ENCODE data around the gene KRTAP5-3. TPM values are rescaled to one million over a fixed set of nuclear protein-coding genes. Genes with fewer than 3 reads are reported as not detected.
"Not testable (repeated sequence)": the region's sequence is repeated elsewhere in the genome, so short reads cannot be mapped to it uniquely, and the experiment has no call there.

Gene KRTAP5-3
- total and polyA plus RNA-seq, 2 of the 13 experiments (the other 11 are each of a cell fraction or from before 2014, with no cell fraction given), result not detected

- H4K20me1 ChIP-seq (ENCODE audit: insufficient read depth, low read length), result 0 out of 2 replicates have a peak, but pooled peaks cover 4% of the 10 kb centered on the region
- ChIA-PET CTCF (ENCODE audit: low intra/inter-chr PET ratio, low total read pairs) (no interaction called here), POLR2A (no interaction called here)
- peaks cover 8% of the 10 kb centered on the region for H3K9me3 ChIP-seq (ENCODE audit: low read length)
- BruUV-seq (replicated peaks), result no TSS peak
- no peak overlapping the region for H3K4me3 ChIP-seq (replicated peaks in 1 of 3; ENCODE audit: insufficient read depth in 1 of 3, low read depth in 2 of 3, low read length in 3 of 3)
- H3K4me2 ChIP-seq (ENCODE audit: low read depth, low read length), result no peak overlapping the region
- H3K4me1 ChIP-seq (ENCODE audit: insufficient read depth, low read length), result peaks cover 15% of the 10 kb centered on the region
- H3K79me2 ChIP-seq (ENCODE audit: insufficient read depth, low read length), result no peaks in the 10 kb centered on the region
- peaks cover 1 to 17% of the 10 kb centered on the region in 2 experiments; a peak in 3 of 5 replicates for H3K27me3 ChIP-seq (ENCODE audit: control insufficient read depth in 1 of 2, insufficient read depth in 2 of 2, low read length in 2 of 2)
- in situ Hi-C loops (cut with HindIII; ENCODE audit: extremely low pct_ligation_motif_present, low pct_unique_long_range_greater_than_20kb) (no loop called here), intact Hi-C loops (cut with micrococcal nuclease; ENCODE audit: unreplicated experiment) (no loop called here)
- H2AFZ ChIP-seq (ENCODE audit: low read length), result no peak overlapping the region
- no peak overlapping the region for H3K9ac ChIP-seq (ENCODE audit: insufficient read depth, low read depth, low read length)
- ATAC-seq, result no peak
- H3K36me3 ChIP-seq (replicated peaks in 1 of 2; ENCODE audit: control insufficient read depth in 1 of 2, insufficient read depth in 2 of 2, low read length in 2 of 2), result no peaks in the 10 kb centered on the region
- no peak for DNase-seq (ENCODE audit: low spot score)
- TF ChIP-seq IKZF5 (CRISPR knock-in tag; IDR thresholded peaks at IDR 0.05) (no peak), ZSCAN21 (CRISPR knock-in tag; IDR thresholded peaks at IDR 0.05; ENCODE audit: borderline replicate concordance) (no peak), ZNF30 (CRISPR knock-in tag; IDR thresholded peaks at IDR 0.05) (no peak), SMAD1 (CRISPR knock-in tag; IDR thresholded peaks at IDR 0.05; ENCODE audit: borderline replicate concordance, low read depth) (no peak), MTF2 (CRISPR knock-in tag; IDR thresholded peaks at IDR 0.05; ENCODE audit: borderline replicate concordance) (no peak), NRL (CRISPR knock-in tag; IDR thresholded peaks at IDR 0.05; ENCODE audit: borderline replicate concordance) (no peak)
- WGBS (ENCODE audit: low lambda C conversion rate), result 77% methylated on average over 6 of the region's 6 CpGs
- FAIRE-seq, result no peak
- H3K27ac ChIP-seq (ENCODE audit: extremely low read length, insufficient read depth, low read length), result no peak overlapping the region
Measured at GRCh38 chr11:1576825-1577224, 31.4 kb downstream of the KRTAP5-3 start.

DNA sequence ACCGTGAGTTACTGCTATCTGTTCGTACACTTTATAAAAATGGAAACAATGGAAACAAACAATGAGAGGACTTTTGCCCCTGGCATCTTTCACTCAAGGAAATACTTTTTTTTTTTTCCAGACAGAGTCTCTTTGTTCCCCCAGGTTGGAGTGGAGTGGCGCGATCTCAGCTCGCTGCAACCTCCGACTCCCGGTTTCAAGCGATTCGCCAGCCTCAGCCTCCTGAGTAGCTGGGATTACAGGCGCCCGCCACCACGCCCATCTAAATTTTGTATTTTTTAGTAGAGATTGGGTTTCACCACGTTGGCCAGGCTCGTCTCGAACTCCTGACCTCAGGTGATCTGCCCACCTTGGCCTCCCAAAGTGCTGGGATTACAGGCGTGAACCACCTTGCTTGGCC lies 32.5 kb downstream of the KRTAP5-3 start:
- intact Hi-C loops (cut with micrococcal nuclease; ENCODE audit: unreplicated experiment), result loop anchor here (2.0 kb wide), 2 partner anchors 21 to 35 kb away; no protein-coding TSS in a partner anchor

More for the DNA sequence above, 32.5 kb downstream of the KRTAP5-3 start:
- 83% methylated on average over 16 of the region's 16 CpGs for WGBS (ENCODE audit: low lambda C conversion rate)
- H4K20me1 ChIP-seq (ENCODE audit: insufficient read depth, low read length); H3K4me2 ChIP-seq (ENCODE audit: low read depth, low read length); in situ Hi-C loops (cut with HindIII; ENCODE audit: extremely low pct_ligation_motif_present, low pct_unique_long_range_greater_than_20kb); DNase-seq (ENCODE audit: low spot score); H2AFZ ChIP-seq (ENCODE audit: low read length); H3K79me2 ChIP-seq (ENCODE audit: insufficient read depth, low read length); ATAC-seq; H3K27ac ChIP-seq (ENCODE audit: extremely low read length, insufficient read depth, low read length); POLR2A ChIA-PET; H3K9me3 ChIP-seq (ENCODE audit: low read length); H3K4me3 ChIP-seq (replicated peaks in 1 of 3; ENCODE audit: insufficient read depth in 1 of 3, low read depth in 2 of 3, low read length in 3 of 3); BruUV-seq (replicated peaks); H3K36me3 ChIP-seq (replicated peaks in 1 of 2; ENCODE audit: control insufficient read depth in 1 of 2, insufficient read depth in 2 of 2, low read length in 2 of 2); H3K9ac ChIP-seq (ENCODE audit: insufficient read depth, low read depth, low read length); FAIRE-seq: not testable (repeated sequence)
- H3K4me1 ChIP-seq (ENCODE audit: insufficient read depth, low read length), result peaks cover 21% of the 10 kb centered on the region
- TF ChIP-seq ZBTB33 (CRISPR knock-in tag; IDR thresholded peaks at IDR 0.05) (peak; percentile 53; the same call in 1 of the 2 replicates), SOX5 (CRISPR knock-in tag; IDR thresholded peaks at IDR 0.05; ENCODE audit: borderline replicate concordance) (0 out of 2 replicates have a peak, but pooled peaks have one; percentile 10)
- CTCF ChIA-PET (ENCODE audit: low intra/inter-chr PET ratio, low total read pairs), result interaction anchor here (1.4 kb wide), 1 partner anchor 20 kb away, joined by 4 read pairs; no protein-coding TSS in a partner anchor
- peaks cover 1 to 17% of the 10 kb centered on the region in 2 experiments; a peak in 3 of 5 replicates for H3K27me3 ChIP-seq (ENCODE audit: control insufficient read depth in 1 of 2, insufficient read depth in 2 of 2, low read length in 2 of 2)
